DND-41 (cell line): ENCODE measurements around the gene ATP6V0E2.

Source experiments
- CTCF ChIP-seq: IDR thresholded peaks from 2 replicates; pipeline ENCODE4 v1.5.1; 2012; ENCODE audit warnings: borderline replicate concordance, low read length, moderate library complexity, mild to moderate bottlenecking; ENCODE audit not compliant: poor library complexity, severe bottlenecking; ENCODE audit errors: extremely low read depth
- EZH2 ChIP-seq: IDR thresholded peaks from 3 replicates; pipeline ENCODE4 v1.6.1; 2012; ENCODE audit warnings: borderline replicate concordance, low read depth, mild to moderate bottlenecking, moderate library complexity, low read length, inconsistent platforms; ENCODE audit not compliant: severe bottlenecking

- TF ChIP-seq CTCF (no peak), EZH2 (no peak)
These were observed 29.3 kb upstream of the ATP6V0E2 start for GRCh38 chr7:149844445-149844844.
